ENCODE data around the gene HSP90B1. TPM values are rescaled to one million over a fixed set of nuclear protein-coding genes. Genes with fewer than 3 reads are reported as not detected.

HSP90B1 gene
- total and polyA plus RNA-seq, 10 of the 15 experiments (the other 5 are each of a cell fraction or from before 2014, with no cell fraction given), result 254 to 968 (median 560) TPM

- 0 out of 2 replicates have a peak, but pooled peaks have one; percentile 8 for TF ChIP-seq STAT3 (IDR thresholded peaks at IDR 0.05; ENCODE audit: low read depth, low read length)
- no peak for TF ChIP-seq SMC3 (IDR thresholded peaks at IDR 0.05; ENCODE audit: borderline replicate concordance, low read length)
- TF ChIP-seq BRCA1 (IDR thresholded peaks at IDR 0.05; ENCODE audit: low read depth, low read length), result no peak
- peak; percentile 88 for TF ChIP-seq TBL1XR1 (IDR thresholded peaks at IDR 0.05; ENCODE audit: low read depth, low read length)
- TF ChIP-seq FOXK2 (IDR thresholded peaks at IDR 0.05), result no peak; the same call in none of the 2 replicates
- peak; percentile 53; the same call in 1 of the 2 replicates for TF ChIP-seq SREBF1 (IDR thresholded peaks at IDR 0.05; ENCODE audit: low read length)
- TF ChIP-seq RAD21 (IDR thresholded peaks at IDR 0.05; ENCODE audit: insufficient read depth, low read depth, low read length), result no peak
- peak; percentile 47 for TF ChIP-seq SP1 (IDR thresholded peaks at IDR 0.05; ENCODE audit: low read depth, low read length)
- peak; percentile 89 for TF ChIP-seq FOXM1 (IDR thresholded peaks at IDR 0.05; ENCODE audit: low read depth, low read length)
- TF ChIP-seq MEF2A (IDR thresholded peaks at IDR 0.05; ENCODE audit: insufficient read depth, low read depth, low read length), result peak; percentile 76
- TF ChIP-seq MAX (IDR thresholded peaks at IDR 0.05; ENCODE audit: low read depth, low read length), result peak; percentile 41; the same call in 1 of the 2 replicates
- TF ChIP-seq NFIC (IDR thresholded peaks at IDR 0.05; ENCODE audit: low read depth, low read length), result peak; percentile 96
- peak; percentile 65; the same call in 1 of the 2 replicates for TF ChIP-seq ASH2L (IDR thresholded peaks at IDR 0.05; ENCODE audit: borderline replicate concordance, low read depth)
- no peak for TF ChIP-seq SUZ12 (IDR thresholded peaks at IDR 0.05; ENCODE audit: unreplicated experiment)
- TF ChIP-seq CBFB (IDR thresholded peaks at IDR 0.05; ENCODE audit: low read depth), result peak; percentile 89; the same call in 1 of the 2 replicates
- TF ChIP-seq REST (IDR thresholded peaks at IDR 0.05; ENCODE audit: low read depth, low read length), result no peak
- peak; percentile 15; the same call in 1 of the 2 replicates for TF ChIP-seq NBN (IDR thresholded peaks at IDR 0.05)
- 0 out of 2 replicates have a peak, but pooled peaks have one; percentile 74 for TF ChIP-seq EZH2 (IDR thresholded peaks at IDR 0.05; ENCODE audit: borderline replicate concordance, control insufficient read depth, low read depth, low read length)
- TF ChIP-seq CBX5 (IDR thresholded peaks at IDR 0.05; ENCODE audit: low read depth), result 0 out of 2 replicates have a peak, but pooled peaks have one; percentile 75
- 0 out of 2 replicates have a peak, but pooled peaks have one; percentile 57 for TF ChIP-seq BMI1 (IDR thresholded peaks at IDR 0.05; ENCODE audit: borderline replicate concordance)
- TF ChIP-seq E2F4 (IDR thresholded peaks at IDR 0.05; ENCODE audit: low read depth, low read length), result no peak
- TF ChIP-seq RBBP5 (conservative IDR thresholded peaks at IDR 0.05), result peak; percentile 72; the same call in 1 of the 2 replicates
- peak; percentile 99 for TF ChIP-seq BHLHE40 (IDR thresholded peaks at IDR 0.05; ENCODE audit: borderline replicate concordance in 1 of 2, low read depth in 2 of 2, low read length in 1 of 2)
- TF ChIP-seq RFX5 (IDR thresholded peaks at IDR 0.05; ENCODE audit: low read depth, low read length), result no peak
- TF ChIP-seq ZBED1 (IDR thresholded peaks at IDR 0.05; ENCODE audit: borderline replicate concordance), result peak; percentile 72
- TF ChIP-seq BCL11A (IDR thresholded peaks at IDR 0.05; ENCODE audit: low read depth, low read length), result peak; percentile 82
- no peak for TF ChIP-seq HCFC1 (IDR thresholded peaks at IDR 0.05; ENCODE audit: low read length)
- peak; percentile 81 to 89 for TF ChIP-seq EP300 (IDR thresholded peaks at IDR 0.05; ENCODE audit: borderline replicate concordance in 1 of 2, control insufficient read depth in 1 of 2, low read depth in 2 of 2, low read length in 2 of 2)
- TF ChIP-seq CREB1 (IDR thresholded peaks at IDR 0.05; ENCODE audit: low read depth), result peak; percentile 64; the same call in 1 of the 2 replicates
These were observed 1.5 kb upstream of the HSP90B1 start (continued) for GRCh38 chr12:103928682-103929045.
